ENCODE results near the gene UCKL1.

GRCh38 chr20:63892402-63892801 lies 63.8 kb downstream of the UCKL1 start:
- no peak for TF ChIP-seq CTCF (IDR thresholded peaks at IDR 0.05)
- TF ChIP-seq EP300 (IDR thresholded peaks at IDR 0.05): no peak
